Coronary artery (tissue), 2 donors: ENCODE results near the gene OGFOD3.
"Not testable (repeated sequence)": the region's sequence is repeated elsewhere in the genome, so short reads cannot be mapped to it uniquely, and the experiment has no call there.

Experiments
- DNase-seq: peaks from one replicate; pipeline ENCODE4 v3.0.0-alpha.2; 2017; ENCODE audit warnings: low spot score
- H3K27ac ChIP-seq, 2 donors: fragments of 200-600 bp; sonication (generic); one replicate each; pipeline ENCODE4 v1.5.1; 2016 to 2019
- H3K4me3 ChIP-seq: fragments of 200-600 bp; sonication (generic); 2 replicates; pipeline ENCODE4 v1.5.1; 2016; ENCODE audit warnings: mild to moderate bottlenecking, moderate library complexity
- CTCF ChIP-seq: fragments of 200-600 bp; sonication (generic); IDR thresholded peaks from one replicate; pipeline ENCODE4 v1.5.1; 2019; ENCODE audit warnings: antibody characterized with exemption

OGFOD3 gene

GRCh38 chr17:82383411-82383810 lies 35.0 kb downstream of the OGFOD3 start:
- no peak overlapping the region for H3K4me3 ChIP-seq
- no peak overlapping the region for H3K27ac ChIP-seq
- DNase-seq: no peak
- no peak for TF ChIP-seq CTCF

GRCh38 chr17:82382933-82383255 lies 35.5 kb downstream of the OGFOD3 start:
- H3K4me3 ChIP-seq: no peak overlapping the region
- H3K27ac ChIP-seq: no peak overlapping the region
- no peak for TF ChIP-seq CTCF
- DNase-seq: no peak

GRCh38 chr17:82382220-82382932 lies 36.0 kb downstream of the OGFOD3 start:
- not testable (repeated sequence) for DNase-seq

GRCh38 chr17:82381703-82382009 lies 36.7 kb downstream of the OGFOD3 start:
- not testable (repeated sequence) for DNase-seq, H3K27ac ChIP-seq, H3K4me3 ChIP-seq

More at GRCh38 chr17:82382220-82382932, 36.0 kb downstream of the OGFOD3 start:
- not testable (repeated sequence) for H3K4me3 ChIP-seq, H3K27ac ChIP-seq

- Histone ChIP-seq H3K4me3 (no peak overlapping the region), H3K27ac (no peak overlapping the region)
- no peak for TF ChIP-seq CTCF
- DNase-seq: no peak
These were observed 37.3 kb downstream of the OGFOD3 start for GRCh38 chr17:82380860-82381702.

GRCh38 chr17:82378741-82379021 lies 39.7 kb downstream of the OGFOD3 start:
- DNase-seq: no peak
- Histone ChIP-seq H3K27ac (no peak overlapping the region), H3K4me3 (no peak overlapping the region)
- TF ChIP-seq CTCF: no peak

- no peak for DNase-seq
- H3K4me3 ChIP-seq: no peak overlapping the region
- no peak overlapping the region for H3K27ac ChIP-seq
- TF ChIP-seq CTCF: no peak
These were observed 40.3 kb downstream of the OGFOD3 start for GRCh38 chr17:82377924-82378740.

- H3K4me3 ChIP-seq, DNase-seq: not testable (repeated sequence)
These were observed 41.1 kb downstream of the OGFOD3 start for GRCh38 chr17:82377294-82377693.

More at GRCh38 chr17:82377294-82377693, 41.1 kb downstream of the OGFOD3 start:
- not testable (repeated sequence) for H3K27ac ChIP-seq
